GM19043 (cell line): ENCODE results near the gene CASP9.
"Not testable (repeated sequence)": the region's sequence is repeated elsewhere in the genome, so short reads cannot be mapped to it uniquely, and the experiment has no call there.

Source experiments
- ATAC-seq: cut with Tn5 transposase; IDR thresholded peaks from one replicate; pipeline ENCODE4 v1.9.1; 2021; ENCODE audit warnings: low read depth; ENCODE audit not compliant: unreplicated experiment

The CASP9 gene

GRCh38 chr1:15501208-15502032, 22.6 kb downstream of the CASP9 start:
- ATAC-seq, result no peak

GRCh38 chr1:15500184-15501178, 23.5 kb downstream of the CASP9 start:
- ATAC-seq, result no peak

- no peak for ATAC-seq
Observed at GRCh38 chr1:15493869-15494390, 30.1 kb downstream of the CASP9 start.

- ATAC-seq, result no peak
Observed at GRCh38 chr1:15492596-15492995, 31.4 kb downstream of the CASP9 start.

- ATAC-seq, result not testable (repeated sequence)
Observed at GRCh38 chr1:15491010-15491409, 33.0 kb downstream of the CASP9 start.

- no peak for ATAC-seq
Observed at GRCh38 chr1:15489052-15489736, 34.8 kb downstream of the CASP9 start.

GRCh38 chr1:15488371-15488770, 35.6 kb downstream of the CASP9 start:
- no peak for ATAC-seq

GRCh38 chr1:15486844-15487610, 37.0 kb downstream of the CASP9 start:
- ATAC-seq, result not testable (repeated sequence)

- ATAC-seq, result no peak
Observed at GRCh38 chr1:15485636-15486035, 38.4 kb downstream of the CASP9 start.

GRCh38 chr1:15484443-15484842, 39.6 kb downstream of the CASP9 start:
- ATAC-seq, result not testable (repeated sequence)

- no peak for ATAC-seq
Observed at GRCh38 chr1:15483971-15484370, 40.0 kb downstream of the CASP9 start.

- not testable (repeated sequence) for ATAC-seq
Observed at GRCh38 chr1:15482983-15483543, 41.0 kb downstream of the CASP9 start.

GRCh38 chr1:15482455-15482854, 41.6 kb downstream of the CASP9 start:
- not testable (repeated sequence) for ATAC-seq

GRCh38 chr1:15479654-15480347, 44.2 kb downstream of the CASP9 start:
- ATAC-seq, result no peak

- no peak for ATAC-seq
Observed at GRCh38 chr1:15477646-15478212, 46.3 kb downstream of the CASP9 start.

GRCh38 chr1:15476927-15477326, 47.1 kb downstream of the CASP9 start:
- ATAC-seq, result no peak

- ATAC-seq, result no peak
Observed at GRCh38 chr1:15475752-15476314, 48.2 kb downstream of the CASP9 start, which contains the start of gene CELA2B. Gene CELA2B (plus strand): TSS chr1:15476104. CDS start chr1:15476126, 22 bp downstream.

GRCh38 chr1:15472587-15472986, 51.4 kb downstream of the CASP9 start:
- no peak for ATAC-seq
